Measurements from ENCODE around the gene CASP10. TPM values are rescaled to one million over a fixed set of nuclear protein-coding genes. Genes with fewer than 3 reads are reported as not detected.

The CASP10 gene
- total RNA-seq, 1 experiment from 2014 or later = 2.8 TPM

DNA sequence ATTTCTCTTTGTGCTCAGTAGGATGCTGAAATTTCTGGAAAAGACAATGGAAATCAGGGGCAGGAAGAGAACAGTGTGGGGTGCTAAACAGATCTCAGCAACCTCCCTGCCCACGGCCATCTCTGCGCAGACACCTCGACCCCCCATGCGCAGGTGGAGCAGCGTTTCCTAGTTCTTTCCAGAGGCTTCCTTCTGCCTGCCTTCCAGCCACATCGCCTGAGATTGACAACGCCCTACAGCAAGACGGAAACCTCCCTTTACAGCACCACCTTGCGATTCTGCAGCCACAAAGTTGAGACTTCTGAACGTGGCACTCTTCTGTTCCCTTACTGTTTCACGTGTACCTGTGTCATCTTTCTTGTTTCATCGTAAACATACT, 46.0 kb downstream of the CASP10 start:
- Mint-ChIP-seq H3K9me3 (peaks cover 8% of the 10 kb centered on the region), H3K4me3 (no peak overlapping the region), H3K4me1 (peaks cover 13% of the 10 kb centered on the region), H3K27ac (no peak overlapping the region), H3K36me3 (no peaks in the 10 kb centered on the region), H3K27me3 (ENCODE audit: low read depth) (peaks cover 9% of the 10 kb centered on the region; the same call in 1 of the 2 replicates)
- ATAC-seq = no peak
- CTCF ChIA-PET = no interaction called here
- TF ChIP-seq, protein P1, sequence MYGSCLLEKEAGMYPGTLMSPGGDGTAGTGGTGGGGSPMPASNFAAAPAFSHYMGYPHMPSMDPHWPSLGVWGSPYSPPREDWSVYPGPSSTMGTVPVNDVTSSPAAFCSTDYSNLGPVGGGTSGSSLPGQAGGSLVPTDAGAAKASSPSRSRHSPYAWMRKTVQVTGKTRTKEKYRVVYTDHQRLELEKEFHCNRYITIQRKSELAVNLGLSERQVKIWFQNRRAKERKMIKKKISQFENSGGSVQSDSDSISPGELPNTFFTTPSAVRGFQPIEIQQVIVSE (CRISPR knock-in tag; IDR thresholded peaks at IDR 0.05; ENCODE audit: borderline replicate concordance) = no peak
- no peak for TF ChIP-seq SMAD4 (CRISPR knock-in tag; IDR thresholded peaks at IDR 0.05)
- no peak for TF ChIP-seq SMAD3 (CRISPR knock-in tag; IDR thresholded peaks at IDR 0.05; ENCODE audit: borderline replicate concordance)
- TF ChIP-seq, protein P2, sequence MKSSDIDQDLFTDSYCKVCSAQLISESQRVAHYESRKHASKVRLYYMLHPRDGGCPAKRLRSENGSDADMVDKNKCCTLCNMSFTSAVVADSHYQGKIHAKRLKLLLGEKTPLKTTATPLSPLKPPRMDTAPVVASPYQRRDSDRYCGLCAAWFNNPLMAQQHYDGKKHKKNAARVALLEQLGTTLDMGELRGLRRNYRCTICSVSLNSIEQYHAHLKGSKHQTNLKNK (CRISPR knock-in tag; IDR thresholded peaks at IDR 0.05) = no peak
- TF ChIP-seq ZNF423 (CRISPR knock-in tag; IDR thresholded peaks at IDR 0.05) = no peak
- TF ChIP-seq TEAD1 (CRISPR knock-in tag; IDR thresholded peaks at IDR 0.05) = no peak
- no peak for TF ChIP-seq ESRRA (CRISPR knock-in tag; IDR thresholded peaks at IDR 0.05; ENCODE audit: borderline replicate concordance)
- TF ChIP-seq TEAD4 (CRISPR knock-in tag; IDR thresholded peaks at IDR 0.05) = no peak
- no peak for TF ChIP-seq ZNF138 (CRISPR knock-in tag; conservative IDR thresholded peaks at IDR 0.05)
- TF ChIP-seq OVOL2 (CRISPR knock-in tag; IDR thresholded peaks at IDR 0.05; ENCODE audit: borderline replicate concordance) = no peak
- no peak for TF ChIP-seq USF1 (CRISPR knock-in tag; IDR thresholded peaks at IDR 0.05)
- no peak for TF ChIP-seq SP1 (CRISPR knock-in tag; conservative IDR thresholded peaks at IDR 0.05)
- TF ChIP-seq CREM (CRISPR knock-in tag; IDR thresholded peaks at IDR 0.05) = no peak
- TF ChIP-seq CBFB (CRISPR knock-in tag; IDR thresholded peaks at IDR 0.05; ENCODE audit: low read depth) = no peak
- TF ChIP-seq RELA (CRISPR knock-in tag; IDR thresholded peaks at IDR 0.05; ENCODE audit: borderline replicate concordance) = no peak
- DNase-seq (ENCODE audit: low spot score) = no peak
- POLR2A ChIA-PET = interaction anchor here (0.6 kb wide), 1 partner anchor 265 kb away, joined by 7 read pairs; no protein-coding TSS in a partner anchor

- DNase-seq (ENCODE audit: low spot score) = peak; percentile 89
- no peak overlapping the region for H3K4me3 Mint-ChIP-seq
- H3K27me3 Mint-ChIP-seq (ENCODE audit: low read depth) = peaks cover 4% of the 10 kb centered on the region; the same call in 1 of the 2 replicates
- ATAC-seq = peak; percentile 82
- peaks cover 20% of the 10 kb centered on the region for H3K4me1 Mint-ChIP-seq
- peaks cover 8% of the 10 kb centered on the region for H3K9me3 Mint-ChIP-seq
- POLR2A ChIA-PET = interaction anchor here (0.6 to 0.8 kb wide), 2 partner anchors 49 to 74 kb away, joined by 3 read pairs; partner anchors contain the start of gene CASP10
- CTCF ChIA-PET = interaction anchor here (0.5 to 2.8 kb wide), 83 partner anchors 8 to 526 kb away, joined by 3 to 78 read pairs (median 4); partner anchors contain the start of genes CASP10, FLACC1, HYCC2 and NDUFB3
- H3K36me3 Mint-ChIP-seq = peaks cover 3% of the 10 kb centered on the region; the same call in 1 of the 2 replicates
- H3K27ac Mint-ChIP-seq = no peak overlapping the region
- TF ChIP-seq SMAD4 (CRISPR knock-in tag; IDR thresholded peaks at IDR 0.05) (no peak), FOXP1 (CRISPR knock-in tag; IDR thresholded peaks at IDR 0.05; ENCODE audit: borderline replicate concordance) (no peak), TCF7 (CRISPR knock-in tag; IDR thresholded peaks at IDR 0.05; ENCODE audit: low read depth) (no peak), ZNF138 (CRISPR knock-in tag; conservative IDR thresholded peaks at IDR 0.05) (no peak), NR3C1 (CRISPR knock-in tag; conservative IDR thresholded peaks at IDR 0.05; ENCODE audit: low read depth) (no peak), ZNF263 (CRISPR knock-in tag; IDR thresholded peaks at IDR 0.05; ENCODE audit: low read depth) (no peak), ZNF219 (CRISPR knock-in tag; IDR thresholded peaks at IDR 0.05; ENCODE audit: borderline replicate concordance) (no peak), RORB (CRISPR knock-in tag; IDR thresholded peaks at IDR 0.05) (no peak), NFATC4 (CRISPR knock-in tag; IDR thresholded peaks at IDR 0.05) (no peak), USF1 (CRISPR knock-in tag; IDR thresholded peaks at IDR 0.05) (no peak), MXD4 (CRISPR knock-in tag; IDR thresholded peaks at IDR 0.05; ENCODE audit: borderline replicate concordance) (no peak; the same call in 1 of the 2 replicates), ZNF317 (CRISPR knock-in tag; IDR thresholded peaks at IDR 0.05; ENCODE audit: borderline replicate concordance, low read depth) (no peak), FOXJ3 (CRISPR knock-in tag; IDR thresholded peaks at IDR 0.05; ENCODE audit: borderline replicate concordance) (no peak), MYBL2 (CRISPR knock-in tag; IDR thresholded peaks at IDR 0.05) (no peak), OVOL2 (CRISPR knock-in tag; IDR thresholded peaks at IDR 0.05; ENCODE audit: borderline replicate concordance) (no peak), PRRX2 (CRISPR knock-in tag; IDR thresholded peaks at IDR 0.05) (peak; percentile 81)
- TF ChIP-seq, protein P3, sequence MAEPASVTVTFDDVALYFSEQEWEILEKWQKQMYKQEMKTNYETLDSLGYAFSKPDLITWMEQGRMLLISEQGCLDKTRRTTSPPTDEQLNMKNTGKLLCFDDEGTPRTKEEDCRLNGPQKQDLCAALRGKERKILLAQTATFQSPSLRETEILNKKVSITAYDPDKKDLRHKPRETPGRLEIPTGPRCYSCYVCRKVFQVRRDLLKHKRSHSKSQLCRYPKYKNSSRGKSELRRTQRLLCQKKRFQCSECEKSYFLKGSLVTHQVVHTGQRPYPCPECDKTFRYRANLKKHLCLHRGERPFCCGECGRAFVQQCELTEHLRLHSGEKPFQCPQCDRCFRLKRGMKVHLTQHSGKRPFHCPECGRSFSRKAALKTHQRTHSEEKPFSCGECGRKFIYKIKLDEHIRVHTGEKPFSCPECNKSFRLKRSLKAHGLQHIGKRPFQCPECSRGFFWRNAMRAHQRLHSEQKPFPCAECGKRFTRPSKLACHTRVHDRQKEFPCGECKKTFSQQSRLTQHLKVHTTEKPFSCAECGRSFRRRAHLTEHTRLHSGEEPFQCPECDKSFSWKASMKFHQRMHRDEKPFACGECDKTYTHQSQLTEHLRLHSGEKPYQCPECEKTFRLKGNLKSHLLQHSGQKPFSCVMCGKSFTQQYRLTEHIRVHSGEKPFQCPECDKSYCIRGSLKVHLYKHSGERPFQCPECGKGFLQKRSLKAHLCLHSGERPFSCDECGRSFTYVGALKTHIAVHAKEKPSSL (CRISPR knock-in tag; conservative IDR thresholded peaks at IDR 0.05) = no peak
- TF ChIP-seq, protein P4, sequence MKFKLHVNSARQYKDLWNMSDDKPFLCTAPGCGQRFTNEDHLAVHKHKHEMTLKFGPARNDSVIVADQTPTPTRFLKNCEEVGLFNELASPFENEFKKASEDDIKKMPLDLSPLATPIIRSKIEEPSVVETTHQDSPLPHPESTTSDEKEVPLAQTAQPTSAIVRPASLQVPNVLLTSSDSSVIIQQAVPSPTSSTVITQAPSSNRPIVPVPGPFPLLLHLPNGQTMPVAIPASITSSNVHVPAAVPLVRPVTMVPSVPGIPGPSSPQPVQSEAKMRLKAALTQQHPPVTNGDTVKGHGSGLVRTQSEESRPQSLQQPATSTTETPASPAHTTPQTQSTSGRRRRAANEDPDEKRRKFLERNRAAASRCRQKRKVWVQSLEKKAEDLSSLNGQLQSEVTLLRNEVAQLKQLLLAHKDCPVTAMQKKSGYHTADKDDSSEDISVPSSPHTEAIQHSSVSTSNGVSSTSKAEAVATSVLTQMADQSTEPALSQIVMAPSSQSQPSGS (CRISPR knock-in tag; IDR thresholded peaks at IDR 0.05; ENCODE audit: borderline replicate concordance, low read depth) = no peak
Measured at GRCh38 chr2:201231781-201232466, 49.0 kb downstream of the CASP10 start.

All from WTC11 (cell line).